Gastroesophageal sphincter (tissue), 4 donors: Measurements from ENCODE around the gene ZNF439. TPM values are rescaled to one million over a fixed set of nuclear protein-coding genes. Genes with fewer than 3 reads are reported as not detected.
A peak's percentile ranks its signal among the peaks of the same experiment; 100 is the strongest.

Source experiments
- ATAC-seq: fragments of 150-250 bp; one replicate; pipeline ENCODE4 v1.9.1; 2016; ENCODE audit warnings: mild to moderate bottlenecking, moderate library complexity
- H3K27ac ChIP-seq, 4 donors: fragments of 200-600 bp; sonication (generic) in 3 of 4; 1 replicate in 3 of 4; 2 replicates in 1 of 4; pipeline ENCODE4 v1.5.1; 2016 to 2019
- H3K27me3 ChIP-seq: fragments of 200-600 bp; sonication (generic); one replicate; pipeline ENCODE4 v1.5.1; 2019
- H3K36me3 ChIP-seq, 2 donors: fragments of 200-600 bp; sonication (generic); one replicate each; pipeline ENCODE4 v1.5.1; 2019; ENCODE audit warnings: control low read depth in 1 of 2
- H3K4me1 ChIP-seq, 3 donors: fragments of 200-600 bp; sonication (generic); 1 replicate in 2 of 3; 2 replicates in 1 of 3; pipeline ENCODE4 v1.5.1; 2016 to 2019; ENCODE audit warnings: control low read depth in 2 of 3
- H3K4me3 ChIP-seq, 2 donors: fragments of 200-600 bp; sonication (generic); one replicate each; pipeline ENCODE4 v1.5.1; 2019; ENCODE audit warnings: mild to moderate bottlenecking in 1 of 2, moderate library complexity in 1 of 2
- H3K9me3 ChIP-seq, 3 donors: fragments of 200-600 bp; sonication (generic); one replicate each; pipeline ENCODE4 v1.5.1; 2017 to 2019; ENCODE audit warnings: control low read depth in 2 of 3
- EP300 ChIP-seq: sonication (generic); formaldehyde crosslinking; IDR thresholded peaks from one replicate; pipeline ENCODE4 v1.6.1; 2017; ENCODE audit warnings: antibody characterized with exemption, mild to moderate bottlenecking
- POLR2A ChIP-seq, 2 donors: fragments of 450-650 bp; IDR thresholded peaks; one replicate each; pipeline ENCODE4 v1.6.1; 2017; ENCODE audit warnings: antibody characterized with exemption in 2 of 2, mild to moderate bottlenecking in 2 of 2, moderate library complexity in 1 of 2
- POLR2AphosphoS5 ChIP-seq: sonication (generic); formaldehyde crosslinking; IDR thresholded peaks from one replicate; pipeline ENCODE4 v1.6.1; 2017; ENCODE audit warnings: antibody characterized with exemption
- WGBS, 2 donors: methylation state at CpG; one replicate each; pipeline ENCODE4 v1.1.5; 2018; ENCODE audit warnings: low coverage in 1 of 2; 5-methylcytosine and 5-hydroxymethylcytosine counted together
- total RNA-seq, 4 donors: library from RNA; depleted of rRNA; stranded (reverse); fragments of >200 nt; gene quantifications; one replicate each; pipeline ENCODE4 v1.1.0, GENCODE V29; 2016
- TF ChIP-seq, protein P1 (sequence below), 4 experiments: fragments of 200-600 bp in 2 of 4; fragments of 450-650 bp in 2 of 4; sonication (generic) in 1 of 4; IDR thresholded peaks; one replicate each; pipeline ENCODE4 v1.5.1; 2017 to 2019; ENCODE audit warnings: antibody characterized with exemption in 4 of 4, mild to moderate bottlenecking in 2 of 4, moderate library complexity in 2 of 4

ZNF439 gene
- 10 to 100 TPM in 2 of 4 donors, 1 to 10 TPM in 2; 6.5 to 18.1 (median 8.5) TPM for total RNA-seq

- Histone ChIP-seq H3K27ac (peak within 1 kb of the TSS; percentile 27 to 84 (median 83)), H3K27me3 (no peaks in the 10 kb centered on the region), H3K4me1 (peaks cover 0 to 23% (median 4%) of the 10 kb centered on the region in 3 donors), H3K36me3 (no peaks in the 10 kb centered on the region), H3K4me3 (peak within 1 kb of the TSS; percentile 57 to 67), H3K9me3 (no peaks in the 10 kb centered on the region)
- peak; percentile 33 to 38 for TF ChIP-seq POLR2A (IDR thresholded peaks at IDR 0.05)
- TF ChIP-seq POLR2AphosphoS5: peak; percentile 62
- TF ChIP-seq, protein P1, sequence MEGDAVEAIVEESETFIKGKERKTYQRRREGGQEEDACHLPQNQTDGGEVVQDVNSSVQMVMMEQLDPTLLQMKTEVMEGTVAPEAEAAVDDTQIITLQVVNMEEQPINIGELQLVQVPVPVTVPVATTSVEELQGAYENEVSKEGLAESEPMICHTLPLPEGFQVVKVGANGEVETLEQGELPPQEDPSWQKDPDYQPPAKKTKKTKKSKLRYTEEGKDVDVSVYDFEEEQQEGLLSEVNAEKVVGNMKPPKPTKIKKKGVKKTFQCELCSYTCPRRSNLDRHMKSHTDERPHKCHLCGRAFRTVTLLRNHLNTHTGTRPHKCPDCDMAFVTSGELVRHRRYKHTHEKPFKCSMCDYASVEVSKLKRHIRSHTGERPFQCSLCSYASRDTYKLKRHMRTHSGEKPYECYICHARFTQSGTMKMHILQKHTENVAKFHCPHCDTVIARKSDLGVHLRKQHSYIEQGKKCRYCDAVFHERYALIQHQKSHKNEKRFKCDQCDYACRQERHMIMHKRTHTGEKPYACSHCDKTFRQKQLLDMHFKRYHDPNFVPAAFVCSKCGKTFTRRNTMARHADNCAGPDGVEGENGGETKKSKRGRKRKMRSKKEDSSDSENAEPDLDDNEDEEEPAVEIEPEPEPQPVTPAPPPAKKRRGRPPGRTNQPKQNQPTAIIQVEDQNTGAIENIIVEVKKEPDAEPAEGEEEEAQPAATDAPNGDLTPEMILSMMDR (IDR thresholded peaks at IDR 0.05): no peak
- 0 to 1% methylated on average over 6 to 9 of the region's 59 CpGs for WGBS, 2 donors
- peak; percentile 98 for ATAC-seq
Observed at GRCh38 chr19:11848594-11849469, at the start of gene ZNF439. ZNF439 (plus strand) TSS chr19:11848726; CDS start chr19:11848868, 142 bp downstream.

- Histone ChIP-seq H3K27ac (no peak overlapping the region), H3K27me3 (no peaks in the 10 kb centered on the region), H3K9me3 (peaks cover 0 to 29% (median 3%) of the 10 kb centered on the region in 3 donors), H3K4me3 (no peak overlapping the region), H3K4me1 (no peaks in the 10 kb centered on the region), H3K36me3 (peaks cover 0 to 36% of the 10 kb centered on the region in 2 donors)
- WGBS, 2 donors: 84 to 90% methylated on average over 11 of the region's 11 CpGs
- TF ChIP-seq POLR2AphosphoS5: no peak
- TF ChIP-seq POLR2A (IDR thresholded peaks at IDR 0.05): no peak
- TF ChIP-seq EP300: no peak
- TF ChIP-seq, protein P1 (IDR thresholded peaks at IDR 0.05): no peak
- no peak for ATAC-seq
Observed at GRCh38 chr19:11806354-11807098, 42.0 kb upstream of the ZNF439 start.

DNA sequence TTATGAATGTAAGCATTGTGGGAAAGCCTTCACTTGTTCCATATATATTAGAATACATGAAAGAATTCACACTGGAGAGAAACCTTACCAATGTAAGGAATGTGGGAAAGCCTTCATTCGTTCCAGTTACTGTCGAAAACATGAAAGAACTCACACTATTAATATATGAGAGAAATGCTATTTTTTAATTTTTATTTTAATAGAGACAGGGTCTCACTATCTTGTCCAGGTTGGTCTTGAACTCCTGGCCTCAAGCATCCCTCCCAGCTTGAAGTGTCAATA is 41.5 kb upstream of the ZNF439 start:
- peaks cover 0 to 29% (median 3%) of the 10 kb centered on the region in 3 donors for H3K9me3 ChIP-seq
- H3K27me3 ChIP-seq: no peaks in the 10 kb centered on the region
- no peak for ATAC-seq
- H3K4me3 ChIP-seq: no peak overlapping the region
- no peaks in the 10 kb centered on the region for H3K4me1 ChIP-seq
- H3K36me3 ChIP-seq: peaks cover 0 to 36% of the 10 kb centered on the region in 2 donors
- H3K27ac ChIP-seq: no peak overlapping the region
- 80 to 85% methylated on average over 2 of the region's 2 CpGs for whole genome bisulfite sequencing, 2 donors
- TF ChIP-seq POLR2AphosphoS5 (no peak), EP300 (no peak), POLR2A (IDR thresholded peaks at IDR 0.05) (no peak)
- TF ChIP-seq, protein P1 (IDR thresholded peaks at IDR 0.05): no peak

GRCh38 chr19:11813703-11814028 is 34.9 kb upstream of the ZNF439 start:
- Histone ChIP-seq H3K4me3 (peak overlapping the region; percentile 77 to 91), H3K27ac (peak overlapping the region in 3 of 4 donors; percentile 92 to 95 (median 94)), H3K9me3 (no peaks in the 10 kb centered on the region), H3K4me1 (peaks cover 0 to 24% (median 8%) of the 10 kb centered on the region in 3 donors), H3K36me3 (peaks cover 0 to 3% of the 10 kb centered on the region in 2 donors), H3K27me3 (no peaks in the 10 kb centered on the region)
- ATAC-seq: peak; percentile 17
- no peak for TF ChIP-seq POLR2A (IDR thresholded peaks at IDR 0.05)
- TF ChIP-seq, protein P1 (IDR thresholded peaks at IDR 0.05): no peak
- no peak for TF ChIP-seq EP300
- TF ChIP-seq POLR2AphosphoS5: no peak
- WGBS, 2 donors: 0% methylated on average over 1 of the region's 6 CpGs; no CpG with 5 or more reads in 1 of the 2 donors
